ENCODE results near the gene PBXIP1. TPM values are rescaled to one million over a fixed set of nuclear protein-coding genes. Genes with fewer than 3 reads are reported as not detected.
"Not testable (repeated sequence)": the region's sequence is repeated elsewhere in the genome, so short reads cannot be mapped to it uniquely, and the experiment has no call there.

The PBXIP1 gene
- total RNA-seq, 2 experiments from 2014 or later, result 55.3 to 55.5 TPM

GRCh38 chr1:154992721-154993571 is 37.0 kb upstream of the PBXIP1 start:
- Mint-ChIP-seq H3K4me3 (no peak overlapping the region), H3K27ac (no peak overlapping the region), H3K4me1 (ENCODE audit: low read depth) (peaks cover 18% of the 10 kb centered on the region), H3K36me3 (ENCODE audit: low read depth) (peaks cover 10% of the 10 kb centered on the region), H3K9me3 (no peaks in the 10 kb centered on the region), H3K27me3 (ENCODE audit: low read depth) (no peaks in the 10 kb centered on the region)
- no peak for DNase-seq
- intact Hi-C loops (cut with micrococcal nuclease), result no loop called here
- CTCF ChIA-PET, result interaction anchor here (0.7 to 2.0 kb wide), 7 partner anchors 12 to 92 kb away, joined by 3 to 9 read pairs (median 4); partner anchors contain the start of gene ADAM15

- intact Hi-C loops (cut with micrococcal nuclease), result no loop called here
- CTCF ChIA-PET, result interaction anchor here (1.2 kb wide), 1 partner anchor 9 kb away, joined by 6 read pairs; no protein-coding TSS in a partner anchor
- H3K27me3 Mint-ChIP-seq (ENCODE audit: low read depth), result no peaks in the 10 kb centered on the region
- no peaks in the 10 kb centered on the region for H3K9me3 Mint-ChIP-seq
- no peak overlapping the region for H3K4me3 Mint-ChIP-seq
- H3K27ac Mint-ChIP-seq, result no peak overlapping the region
- H3K4me1 Mint-ChIP-seq (ENCODE audit: low read depth), result peaks cover 14% of the 10 kb centered on the region
- DNase-seq, result no peak
- peaks cover 12% of the 10 kb centered on the region for H3K36me3 Mint-ChIP-seq (ENCODE audit: low read depth)
These were observed 34.4 kb upstream of the PBXIP1 start for GRCh38 chr1:154990276-154990675.

GRCh38 chr1:154989195-154989860 is 33.4 kb upstream of the PBXIP1 start:
- H3K4me1 Mint-ChIP-seq (ENCODE audit: low read depth), result peaks cover 20% of the 10 kb centered on the region
- H3K4me3 Mint-ChIP-seq, result no peak overlapping the region
- DNase-seq, result no peak
- CTCF ChIA-PET, result interaction anchor here (0.6 to 1.9 kb wide), 4 partner anchors 9 to 79 kb away, joined by 3 to 24 read pairs (median 5); no protein-coding TSS in a partner anchor
- H3K27ac Mint-ChIP-seq, result no peak overlapping the region
- peaks cover 12% of the 10 kb centered on the region for H3K36me3 Mint-ChIP-seq (ENCODE audit: low read depth)
- intact Hi-C loops (cut with micrococcal nuclease), result no loop called here
- H3K27me3 Mint-ChIP-seq (ENCODE audit: low read depth), result no peaks in the 10 kb centered on the region
- no peaks in the 10 kb centered on the region for H3K9me3 Mint-ChIP-seq

- H3K4me3 Mint-ChIP-seq, result no peak overlapping the region
- peak; percentile 20 for DNase-seq
- H3K9me3 Mint-ChIP-seq, result no peaks in the 10 kb centered on the region
- CTCF ChIA-PET, result interaction anchor here (0.7 to 1.9 kb wide), 5 partner anchors 11 to 31 kb away, joined by 3 to 24 read pairs (median 4); no protein-coding TSS in a partner anchor
- no peak overlapping the region for H3K27ac Mint-ChIP-seq
- no peaks in the 10 kb centered on the region for H3K27me3 Mint-ChIP-seq (ENCODE audit: low read depth)
- H3K4me1 Mint-ChIP-seq (ENCODE audit: low read depth), result peaks cover 23% of the 10 kb centered on the region
- intact Hi-C loops (cut with micrococcal nuclease), result no loop called here
- peaks cover 12% of the 10 kb centered on the region for H3K36me3 Mint-ChIP-seq (ENCODE audit: low read depth)
These were observed 32.4 kb upstream of the PBXIP1 start for GRCh38 chr1:154988058-154988954.

GRCh38 chr1:154987326-154987725 is 31.4 kb upstream of the PBXIP1 start:
- CTCF ChIA-PET, result interaction anchor here (0.6 to 1.9 kb wide), 4 partner anchors 11 to 366 kb away, joined by 3 to 24 read pairs (median 6); no protein-coding TSS in a partner anchor
- no peak overlapping the region for H3K27ac Mint-ChIP-seq
- H3K9me3 Mint-ChIP-seq, result no peaks in the 10 kb centered on the region
- H3K4me1 Mint-ChIP-seq (ENCODE audit: low read depth), result peaks cover 25% of the 10 kb centered on the region
- intact Hi-C loops (cut with micrococcal nuclease), result no loop called here
- peaks cover 13% of the 10 kb centered on the region for H3K36me3 Mint-ChIP-seq (ENCODE audit: low read depth)
- DNase-seq, result no peak
- H3K4me3 Mint-ChIP-seq, result no peak overlapping the region
- H3K27me3 Mint-ChIP-seq (ENCODE audit: low read depth), result no peaks in the 10 kb centered on the region

GRCh38 chr1:154986736-154987135 is 30.8 kb upstream of the PBXIP1 start:
- H3K27ac Mint-ChIP-seq; DNase-seq; H3K9me3 Mint-ChIP-seq; H3K4me3 Mint-ChIP-seq; H3K27me3 Mint-ChIP-seq (ENCODE audit: low read depth); intact Hi-C loops (cut with micrococcal nuclease): not testable (repeated sequence)
- CTCF ChIA-PET, result interaction anchor here (0.6 to 1.4 kb wide), 4 partner anchors 16 to 365 kb away, joined by 3 to 4 read pairs (median 4); partner anchors contain the start of gene SHC1
- H3K4me1 Mint-ChIP-seq (ENCODE audit: low read depth), result peaks cover 28% of the 10 kb centered on the region
- H3K36me3 Mint-ChIP-seq (ENCODE audit: low read depth), result peaks cover 14% of the 10 kb centered on the region

GRCh38 chr1:154983776-154984466 is 28.0 kb upstream of the PBXIP1 start:
- Mint-ChIP-seq H3K9me3 (no peaks in the 10 kb centered on the region), H3K4me1 (ENCODE audit: low read depth) (peaks cover 35% of the 10 kb centered on the region), H3K27ac (no peak overlapping the region), H3K4me3 (no peak overlapping the region), H3K36me3 (ENCODE audit: low read depth) (peaks cover 19% of the 10 kb centered on the region), H3K27me3 (ENCODE audit: low read depth) (no peaks in the 10 kb centered on the region)
- intact Hi-C loops (cut with micrococcal nuclease), result loop anchor here (1.0 kb wide), 4 partner anchors 10 to 33 kb away; partner anchors contain the start of gene CKS1B
- CTCF ChIA-PET, result interaction anchor here (0.9 to 4.1 kb wide), 8 partner anchors 12 to 76 kb away, joined by 4 to 30 read pairs (median 6); partner anchors contain the start of gene ADAM15
- DNase-seq, result no peak

GRCh38 chr1:154982897-154983648 is 27.2 kb upstream of the PBXIP1 start, which contains the start of gene FLAD1:
FLAD1 (plus strand) TSS chr1:154983344; CDS start chr1:154983695, 351 bp downstream.
- Mint-ChIP-seq H3K4me3 (no peak within 1 kb of the TSS), H3K4me1 (ENCODE audit: low read depth) (peaks cover 30% of the 10 kb centered on the region), H3K36me3 (ENCODE audit: low read depth) (peaks cover 18% of the 10 kb centered on the region), H3K27ac (no peak within 1 kb of the TSS), H3K27me3 (ENCODE audit: low read depth) (no peaks in the 10 kb centered on the region), H3K9me3 (no peaks in the 10 kb centered on the region)
- peak; percentile 99 for DNase-seq
- intact Hi-C loops (cut with micrococcal nuclease), result loop anchor here (1.0 kb wide), 4 partner anchors 9 to 34 kb away; partner anchors contain the start of gene CKS1B
- CTCF ChIA-PET, result interaction anchor here (0.7 to 4.1 kb wide), 11 partner anchors 11 to 77 kb away, joined by 3 to 30 read pairs (median 4); partner anchors contain the start of genes ADAM15, PBXIP1 and PYGO2

GRCh38 chr1:154982341-154982740 is 26.4 kb upstream of the PBXIP1 start:
- no peak overlapping the region for H3K27ac Mint-ChIP-seq
- no peaks in the 10 kb centered on the region for H3K27me3 Mint-ChIP-seq (ENCODE audit: low read depth)
- CTCF ChIA-PET, result interaction anchor here (0.7 to 4.1 kb wide), 7 partner anchors 11 to 77 kb away, joined by 3 to 30 read pairs (median 4); partner anchors contain the start of genes PBXIP1 and PYGO2
- DNase-seq, result no peak
- H3K4me3 Mint-ChIP-seq, result no peak overlapping the region
- no peaks in the 10 kb centered on the region for H3K9me3 Mint-ChIP-seq
- peaks cover 23% of the 10 kb centered on the region for H3K36me3 Mint-ChIP-seq (ENCODE audit: low read depth)
- peaks cover 31% of the 10 kb centered on the region for H3K4me1 Mint-ChIP-seq (ENCODE audit: low read depth)
- intact Hi-C loops (cut with micrococcal nuclease), result no loop called here

GRCh38 chr1:154978360-154978759 is 22.5 kb upstream of the PBXIP1 start:
- Mint-ChIP-seq H3K27me3 (ENCODE audit: low read depth) (no peaks in the 10 kb centered on the region), H3K4me1 (ENCODE audit: low read depth) (peaks cover 18% of the 10 kb centered on the region), H3K9me3 (no peaks in the 10 kb centered on the region), H3K36me3 (ENCODE audit: low read depth) (peaks cover 28% of the 10 kb centered on the region), H3K27ac (no peak overlapping the region), H3K4me3 (no peak overlapping the region)
- CTCF ChIA-PET, result interaction anchor here (0.6 to 1.5 kb wide), 3 partner anchors 19 to 141 kb away, joined by 3 read pairs; partner anchors contain the start of gene PBXIP1
- DNase-seq, result no peak
- intact Hi-C loops (cut with micrococcal nuclease), result no loop called here
